Activated effector memory CD4-positive, alpha-beta T cell treated with anti-CD3 and anti-CD28 coated beads, Interleukin-2, amount 50 U/mL, for 16 hours (primary cell): ENCODE data around the gene ELF4.
A peak's percentile ranks its signal among the peaks of the same experiment; 100 is the strongest.

Experiments
- DNase-seq: peaks from one replicate; pipeline ENCODE4 v3.0.0-alpha.2; 2020

ELF4 gene

GRCh38 chrX:130034178-130034577, 76.1 kb downstream of the ELF4 start:
- DNase-seq, result no peak

GRCh38 chrX:130032552-130032951, 77.7 kb downstream of the ELF4 start:
- DNase-seq, result no peak

- DNase-seq, result no peak
Measured at GRCh38 chrX:130030826-130031225, 79.5 kb downstream of the ELF4 start.

GRCh38 chrX:130028196-130028595, 82.1 kb downstream of the ELF4 start:
- peak; percentile 80 for DNase-seq

GRCh38 chrX:130027569-130027968, 82.7 kb downstream of the ELF4 start:
- DNase-seq, result no peak

GRCh38 chrX:130025256-130025655, 85.0 kb downstream of the ELF4 start:
- DNase-seq, result no peak

- DNase-seq, result peak; percentile 91
Measured at GRCh38 chrX:130024127-130024526, 86.2 kb downstream of the ELF4 start.

- DNase-seq, result no peak
Measured at GRCh38 chrX:130020661-130021324, 89.5 kb downstream of the ELF4 start.

- no peak for DNase-seq
Measured at GRCh38 chrX:130018143-130018542, 92.2 kb downstream of the ELF4 start.

- no peak for DNase-seq
Measured at GRCh38 chrX:130015181-130015580, 95.1 kb downstream of the ELF4 start.
